Fibroblast of skin of right quadriceps (primary cell): ENCODE data around the gene LPCAT3.
"Not testable (repeated sequence)": the region's sequence is repeated elsewhere in the genome, so short reads cannot be mapped to it uniquely, and the experiment has no call there.

ENCODE experiments used
- DNase-seq: peaks from one replicate; pipeline ENCODE4 v3.0.0-alpha.2; 2013

LPCAT3 gene

DNA sequence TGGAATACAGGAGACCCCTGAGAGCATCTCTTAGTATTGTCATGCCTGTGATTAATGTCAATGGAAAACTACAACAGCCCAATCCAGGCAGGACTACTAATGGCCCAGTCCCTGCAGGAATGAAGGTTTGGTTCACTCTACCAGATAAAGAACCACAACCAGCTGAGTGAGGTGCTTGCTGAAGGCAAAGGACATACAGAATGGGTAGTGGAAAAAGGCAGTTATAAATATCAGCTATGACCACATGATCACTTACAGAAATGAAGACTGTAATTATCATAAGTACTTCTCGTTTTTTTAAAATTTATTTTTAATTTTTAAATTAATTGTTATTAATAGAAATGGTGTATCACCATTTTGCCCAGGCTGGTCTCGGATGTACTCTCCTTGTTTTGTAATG is 17.2 kb upstream of the LPCAT3 start:
- DNase-seq = no peak

DNA sequence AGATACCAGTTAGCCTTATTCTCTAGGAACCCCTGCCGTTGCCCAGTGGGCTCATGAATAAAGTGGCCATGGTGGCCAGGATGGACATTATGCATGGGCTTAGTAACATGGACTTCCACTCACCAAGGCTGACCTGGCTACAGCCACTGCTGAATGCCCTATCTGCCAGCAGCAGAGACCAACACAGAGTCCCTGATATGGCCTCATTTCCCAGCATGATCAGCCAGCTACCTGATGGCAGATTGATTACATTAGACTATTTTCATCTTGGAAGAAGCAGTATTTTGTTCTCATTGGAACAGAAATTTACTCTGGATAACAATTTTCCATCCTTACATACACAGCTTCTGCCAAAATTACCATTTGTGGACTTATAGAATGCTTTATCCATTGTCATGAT is 16.2 kb upstream of the LPCAT3 start:
- DNase-seq = no peak

DNA sequence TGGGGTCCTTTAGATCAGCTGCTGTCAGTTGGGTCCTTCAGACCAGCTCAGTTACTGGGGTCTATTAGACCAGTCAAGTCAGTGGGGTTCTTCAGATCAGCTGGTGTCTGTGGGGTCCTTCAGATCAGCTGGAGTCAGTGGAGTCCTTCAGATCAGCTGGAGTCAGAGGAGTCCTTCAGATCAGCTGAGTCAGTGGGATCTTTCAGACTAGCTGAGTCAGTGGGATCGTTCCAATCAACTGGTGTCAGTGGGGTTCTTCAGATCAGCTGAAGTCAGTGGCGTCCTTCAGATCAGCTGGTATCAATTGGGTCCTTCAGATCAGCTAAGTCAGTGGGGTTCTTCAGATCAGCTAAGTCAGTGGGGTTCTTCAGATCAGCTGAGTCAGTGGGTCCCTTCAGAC is 14.7 kb upstream of the LPCAT3 start:
- DNase-seq = no peak

DNA sequence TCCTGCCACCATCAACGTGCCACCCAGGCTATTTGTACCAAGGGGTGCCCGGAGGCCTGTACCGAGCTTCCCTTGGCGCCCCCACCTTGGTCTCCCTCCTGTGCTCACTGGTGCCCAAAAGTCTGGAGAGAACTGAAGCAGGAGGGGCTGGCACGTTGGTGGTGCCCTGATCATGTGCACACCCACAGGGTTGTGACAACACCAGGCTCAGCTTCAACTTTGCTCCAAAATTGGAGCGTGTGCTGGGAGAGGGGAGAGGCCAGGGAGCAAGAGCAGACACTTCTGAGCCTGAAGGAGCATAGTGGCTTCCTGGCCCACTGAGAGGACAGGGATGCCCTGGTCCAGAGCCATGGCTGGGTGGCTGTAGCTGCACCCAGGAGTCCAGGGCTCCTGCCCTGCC is 13.0 kb upstream of the LPCAT3 start:
- no peak for DNase-seq

DNA sequence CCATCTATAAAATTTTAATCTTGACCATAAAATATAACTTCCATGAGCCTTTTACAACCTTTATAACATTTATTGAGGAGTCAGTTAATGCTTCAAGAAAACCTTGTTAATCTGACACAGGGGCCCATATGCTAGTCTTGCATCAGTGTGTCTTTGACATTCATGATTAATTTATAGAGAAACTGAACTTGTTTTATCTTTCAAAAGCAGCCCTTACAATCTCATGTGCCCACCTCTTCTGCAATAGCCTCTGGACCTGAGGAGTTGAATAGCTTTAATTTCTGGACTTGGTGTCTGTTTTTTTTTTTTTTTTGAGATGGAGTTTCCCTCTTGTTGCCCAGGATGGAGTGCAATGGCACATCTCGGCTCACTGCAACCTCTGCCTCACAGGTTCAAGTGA is 8.6 kb upstream of the LPCAT3 start:
- DNase-seq = no peak

DNA sequence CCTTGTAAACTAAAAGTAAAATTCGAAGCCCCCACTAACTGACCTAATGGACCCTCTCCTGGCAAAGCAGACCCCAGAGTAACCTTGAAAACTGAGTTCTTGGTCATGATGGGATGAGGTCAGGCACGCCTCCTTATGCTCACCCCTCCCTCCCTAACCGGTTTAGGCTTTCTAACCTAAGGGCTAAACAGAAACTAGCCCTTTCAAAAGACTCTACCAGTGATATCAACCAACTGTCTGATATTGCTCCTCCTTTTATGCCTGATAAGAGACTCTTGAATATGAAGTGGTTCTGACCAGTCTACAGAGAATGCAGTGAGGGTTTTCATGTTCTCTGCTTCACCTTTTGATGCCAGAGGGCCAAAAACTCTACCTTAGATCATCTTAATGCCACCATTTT is 4.8 kb upstream of the LPCAT3 start:
- DNase-seq = no peak

GRCh38 chr12:7021956-7022355 is 3.7 kb upstream of the LPCAT3 start:
- DNase-seq = no peak

DNA sequence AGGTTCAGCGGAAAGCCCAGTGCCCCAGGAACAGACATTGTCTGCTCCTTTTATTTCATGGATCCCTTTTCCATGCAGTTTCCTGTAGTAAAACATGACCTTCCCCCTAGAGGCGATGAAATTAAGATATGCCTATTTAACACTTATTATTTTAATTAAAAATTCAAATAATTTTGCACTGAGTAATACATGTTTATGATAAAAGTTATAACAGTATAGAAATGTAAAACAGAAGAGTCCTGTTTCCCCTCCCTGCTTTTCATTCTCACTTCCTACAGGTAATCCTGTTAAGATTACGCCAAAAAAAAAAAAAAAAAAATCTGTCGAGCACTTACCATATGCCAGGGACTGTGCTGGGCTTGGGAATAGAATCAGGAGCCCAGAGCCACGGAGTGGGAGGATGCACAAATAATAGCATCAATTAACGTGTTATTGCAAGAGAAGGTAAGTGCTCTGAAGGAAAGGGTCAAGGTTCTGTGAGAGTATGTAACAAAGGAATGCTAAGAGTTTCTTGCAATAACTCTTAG is 830 bp upstream of the LPCAT3 start:
- peak; percentile 2 for DNase-seq

- peak; percentile 46 for DNase-seq
Measured at GRCh38 chr12:7017870-7018349, 366 bp downstream of the LPCAT3 start.

DNA sequence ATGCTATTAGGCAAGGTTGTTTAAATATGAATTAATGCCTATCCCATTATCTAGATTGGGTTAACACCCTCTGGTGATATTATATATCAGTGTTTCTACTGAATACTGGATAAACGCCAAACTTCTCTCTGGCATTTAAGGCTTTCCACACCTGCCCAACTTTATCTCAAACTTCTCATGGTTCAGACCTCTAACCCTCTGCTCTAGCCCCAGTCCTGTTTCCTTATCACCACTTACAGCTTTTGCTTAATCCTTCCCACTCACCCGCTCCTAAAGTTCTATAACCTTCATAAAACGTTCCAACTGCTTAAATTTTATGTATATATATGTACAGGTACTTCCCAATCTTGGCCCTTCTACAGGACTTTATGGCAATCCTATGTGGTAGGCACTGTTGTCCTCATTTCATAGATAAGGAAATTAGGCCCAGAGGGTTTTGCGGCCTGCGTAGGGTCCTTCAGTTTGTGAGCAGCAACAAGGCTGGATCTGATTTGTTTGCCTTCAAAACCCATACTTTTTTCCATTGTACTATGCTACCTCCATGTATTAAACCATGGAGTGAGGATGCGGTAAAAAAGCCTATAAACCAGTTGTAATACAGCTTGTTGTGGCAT is 1.2 kb downstream of the LPCAT3 start:
- DNase-seq = no peak

GRCh38 chr12:7015555-7016370 is 2.5 kb downstream of the LPCAT3 start:
- no peak for DNase-seq

- no peak for DNase-seq
Measured at GRCh38 chr12:7013101-7013500, 5.2 kb downstream of the LPCAT3 start.

DNA sequence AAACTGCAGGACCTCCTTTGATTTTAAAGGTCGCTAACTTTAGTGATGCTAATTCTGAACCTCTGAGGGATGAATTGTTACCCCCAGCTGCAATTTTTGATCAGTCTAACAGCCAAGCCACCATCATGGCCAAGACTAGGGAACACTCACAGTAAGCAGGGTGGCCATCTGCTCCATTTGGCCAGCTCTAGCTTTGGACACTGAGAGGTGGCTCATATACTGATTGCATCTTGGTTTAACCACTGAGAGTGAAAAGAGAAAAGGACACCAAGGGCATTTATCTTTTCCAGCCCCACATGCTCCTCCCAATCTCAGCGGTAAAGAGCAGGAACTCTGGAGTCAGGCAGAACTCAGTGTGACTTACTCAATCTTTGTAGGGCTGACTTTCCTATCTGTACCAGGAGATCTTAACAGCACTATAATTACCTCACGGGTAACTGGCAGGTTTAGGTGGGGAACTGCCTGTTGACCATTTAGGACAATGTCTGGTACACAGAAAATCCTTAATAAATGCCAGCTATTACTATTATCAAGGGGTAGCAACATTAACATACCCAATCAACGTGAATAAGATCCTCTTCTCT is 6.2 kb downstream of the LPCAT3 start:
- DNase-seq = no peak

DNA sequence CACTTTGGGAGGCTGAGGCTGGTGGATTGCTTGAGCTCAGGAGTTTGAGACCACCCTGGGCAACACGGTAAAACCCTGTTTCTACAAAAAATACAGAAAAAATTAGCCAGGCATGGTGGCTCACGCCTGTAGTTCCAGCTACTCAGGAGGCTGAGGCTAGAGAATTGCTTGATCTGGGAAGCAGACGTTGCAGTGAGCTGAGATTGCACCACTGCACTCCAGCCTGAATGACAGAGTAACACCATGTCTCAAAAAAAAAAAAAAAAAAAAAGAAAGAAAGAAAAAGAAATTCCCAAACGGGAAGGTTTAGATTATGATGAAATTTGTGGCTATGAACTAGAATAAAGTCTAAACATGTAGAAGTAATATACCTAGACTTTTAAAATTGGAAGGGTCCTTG is 6.9 kb downstream of the LPCAT3 start:
- not testable (repeated sequence) for DNase-seq

DNA sequence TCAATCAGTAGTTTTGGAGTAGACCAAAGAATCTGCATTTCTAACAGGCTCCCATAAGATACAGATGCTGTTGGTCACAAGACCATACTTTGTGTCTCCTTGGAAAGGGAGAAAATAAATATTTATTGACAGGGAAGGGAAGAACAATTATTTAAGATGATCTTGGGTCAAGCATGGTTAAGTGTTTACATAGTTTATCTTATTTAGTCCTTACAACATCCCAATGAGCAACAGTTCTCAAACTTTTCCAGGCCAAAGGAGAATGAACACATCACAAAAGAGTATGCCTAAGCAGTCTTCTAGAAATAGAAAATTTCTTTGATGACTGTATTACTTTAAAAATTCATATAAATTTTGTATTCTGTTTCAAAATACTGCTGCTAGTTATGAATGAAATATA is 8.8 kb downstream of the LPCAT3 start:
- DNase-seq = no peak

GRCh38 chr12:7008864-7009263 is 9.4 kb downstream of the LPCAT3 start:
- DNase-seq = no peak

DNA sequence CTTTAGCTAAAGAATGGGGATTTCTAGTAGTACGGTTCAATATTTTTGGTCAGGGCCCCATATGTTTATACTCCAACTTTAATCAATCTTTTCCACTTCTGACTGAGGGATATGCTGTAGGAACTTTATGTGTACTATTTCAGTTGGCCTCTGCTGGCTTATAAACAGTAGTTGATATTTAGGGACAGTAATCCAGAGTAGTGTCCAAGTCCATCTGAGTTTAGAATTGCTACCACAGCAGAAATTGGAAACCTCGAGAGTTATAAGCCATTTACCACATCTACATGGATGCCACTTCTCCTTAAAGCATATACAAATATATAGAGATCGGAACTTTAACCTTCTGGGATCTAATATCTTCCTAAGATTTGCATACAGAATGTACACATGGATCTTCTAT is 11.6 kb downstream of the LPCAT3 start:
- DNase-seq = no peak

DNA sequence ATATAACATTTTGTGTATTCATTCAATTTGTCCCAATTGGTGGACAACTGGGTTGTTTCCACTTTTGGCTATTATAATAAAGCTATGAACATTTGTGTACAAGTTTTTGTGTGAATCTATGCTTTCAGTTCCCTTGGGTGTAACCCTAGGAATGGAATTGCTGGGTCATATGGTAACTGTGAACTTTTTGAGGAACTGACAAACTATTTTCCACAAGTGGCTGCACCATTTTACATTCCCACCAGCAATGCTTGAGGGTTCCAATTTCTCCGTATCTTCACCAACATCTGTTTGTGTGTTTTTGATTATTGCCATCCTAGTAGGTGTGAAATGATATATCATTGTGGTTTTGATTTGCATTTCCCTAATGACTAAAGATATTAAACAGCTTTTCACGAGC is 13.0 kb downstream of the LPCAT3 start:
- DNase-seq = no peak

GRCh38 chr12:7004840-7005239 is 13.4 kb downstream of the LPCAT3 start:
- no peak for DNase-seq

GRCh38 chr12:7004287-7004803 is 13.9 kb downstream of the LPCAT3 start:
- no peak for DNase-seq

GRCh38 chr12:7001921-7002591 is 16.2 kb downstream of the LPCAT3 start:
- DNase-seq = no peak

DNA sequence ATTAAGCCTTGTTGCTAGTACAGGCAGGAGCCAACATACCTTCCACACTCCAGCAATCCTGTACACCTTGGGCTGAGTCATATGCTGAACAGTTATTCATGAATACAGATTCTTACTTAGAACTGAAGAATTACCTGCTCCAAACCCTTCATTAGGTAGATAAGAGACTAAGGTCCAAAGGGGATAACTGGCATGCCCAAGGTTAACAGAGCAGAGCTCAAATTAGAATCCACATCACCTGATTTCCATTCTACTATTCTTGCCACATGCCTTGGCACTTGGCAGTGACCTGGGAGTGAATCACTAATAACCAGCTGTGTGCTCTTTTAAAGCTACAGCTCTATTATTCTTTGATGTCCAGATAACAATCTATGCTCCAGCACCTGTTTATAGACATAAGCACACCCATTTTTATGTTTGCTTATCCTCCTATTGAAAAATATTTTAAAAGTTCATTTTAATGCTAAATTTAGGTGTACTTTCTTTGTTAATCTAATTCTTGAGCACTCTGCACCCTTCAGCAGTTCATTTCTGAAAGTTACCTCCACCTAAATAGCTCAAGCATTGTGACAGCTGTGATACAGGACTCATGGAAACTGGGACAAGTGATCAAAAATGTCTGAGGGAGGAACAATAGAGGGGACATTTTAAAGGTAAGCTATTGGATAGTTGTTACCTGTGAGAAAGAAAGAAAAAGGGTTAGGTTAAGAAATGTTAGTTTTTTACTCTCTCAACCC is 19.4 kb downstream of the LPCAT3 start:
- no peak for DNase-seq
